ENCODE measurements around the gene ARSI.

Gene ARSI

GRCh38 chr5:150302301-150303069, at the start of gene ARSI:
Gene ARSI (minus strand): TSS chr5:150302905. CDS start chr5:150302373, 532 bp downstream.
- FAIRE-seq = no peak
- DNase-seq (ENCODE audit: low spot score) = no peak

DNA sequence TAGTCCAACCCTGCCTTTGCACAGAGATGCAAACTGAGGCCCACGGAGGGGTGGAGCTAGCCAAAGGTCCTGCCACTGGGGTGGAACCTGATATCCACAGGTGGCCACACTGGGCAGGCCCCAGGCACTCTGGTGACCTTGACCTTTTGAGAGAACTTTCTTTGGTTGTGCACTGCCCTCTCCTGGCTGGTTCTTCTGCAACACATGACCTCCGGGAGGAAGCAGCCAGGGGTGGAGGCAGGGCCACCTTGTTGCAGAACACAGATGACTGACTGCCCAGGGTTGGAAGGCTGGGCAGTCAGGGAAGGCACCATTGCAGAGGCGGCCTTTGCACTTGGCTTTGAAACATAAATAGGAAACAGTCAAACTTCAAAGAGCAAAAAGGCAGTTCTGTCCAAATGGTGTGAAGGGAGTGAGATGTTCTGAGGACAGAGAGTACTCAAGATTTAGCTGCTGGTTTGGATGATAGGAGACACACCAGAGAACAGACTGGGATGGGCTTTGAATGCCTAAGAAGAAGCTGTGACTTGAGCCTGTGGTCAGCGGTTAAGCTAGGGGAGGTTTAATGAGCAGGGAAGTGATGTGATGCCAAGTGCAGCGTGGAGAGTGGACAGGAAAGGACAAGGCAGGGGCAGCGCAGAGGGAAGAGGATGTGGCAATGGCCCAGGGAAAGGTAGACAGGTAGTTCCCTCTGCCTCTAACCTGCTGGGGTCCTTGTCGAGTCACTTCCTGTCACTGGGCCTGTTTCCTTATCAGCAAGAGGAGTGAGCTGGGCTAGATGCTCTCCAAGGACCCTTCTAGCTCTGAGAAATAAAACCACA, 48.0 kb upstream of the ARSI start:
- DNase-seq (ENCODE audit: low spot score) = peak; percentile 69
- peak; percentile 61 for FAIRE-seq

GRCh38 chr5:150349681-150350275, 47.1 kb upstream of the ARSI start:
- no peak for FAIRE-seq
- DNase-seq (ENCODE audit: low spot score) = no peak

DNA sequence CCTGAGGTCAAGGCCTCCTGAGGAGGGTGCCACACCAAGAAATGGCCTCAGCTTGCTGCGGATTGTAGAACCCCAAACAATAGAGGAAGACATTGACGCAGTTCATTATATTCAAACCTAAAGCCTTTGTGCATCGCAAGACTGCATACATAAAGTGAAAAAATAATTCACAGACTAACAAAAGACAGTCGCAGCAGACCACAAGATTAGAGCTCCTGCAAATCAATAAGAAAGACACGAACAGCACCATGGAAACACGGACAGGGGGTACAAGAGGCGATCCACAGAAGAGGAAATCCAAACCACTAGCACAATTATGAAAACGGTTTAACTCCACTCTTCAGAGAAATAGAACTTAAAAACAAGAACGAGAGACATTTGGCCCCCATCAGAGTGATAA, 44.7 kb upstream of the ARSI start:
- FAIRE-seq (no peak), DNase-seq (ENCODE audit: low spot score) (no peak)

- FAIRE-seq (no peak), DNase-seq (ENCODE audit: low spot score) (no peak)
These were observed 44.3 kb upstream of the ARSI start for GRCh38 chr5:150347003-150347402.

- DNase-seq (ENCODE audit: low spot score) = no peak
- FAIRE-seq = no peak
These were observed 43.9 kb upstream of the ARSI start for GRCh38 chr5:150346592-150346991.

DNA sequence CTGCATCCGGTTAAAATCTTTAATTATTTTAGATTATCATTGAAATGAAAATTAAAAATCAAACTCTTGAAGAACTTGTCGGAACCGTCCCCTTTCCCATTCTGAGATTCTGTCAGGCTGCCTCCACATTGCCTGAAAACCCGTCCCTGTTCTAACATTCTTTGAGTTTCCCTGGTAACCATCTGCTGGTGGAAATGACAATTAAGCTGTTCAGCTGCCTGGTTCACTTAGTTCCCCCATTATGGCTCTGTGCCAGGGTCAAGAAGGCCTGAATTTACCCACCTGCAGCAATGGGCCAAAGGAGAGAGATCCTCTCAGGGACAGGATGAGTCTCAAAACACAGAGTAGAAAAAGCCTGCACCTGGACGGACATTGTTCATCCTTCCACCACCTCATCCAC, 43.0 kb upstream of the ARSI start:
- FAIRE-seq = no peak
- DNase-seq (ENCODE audit: low spot score) = no peak

GRCh38 chr5:150343994-150344631, 41.4 kb upstream of the ARSI start:
- FAIRE-seq = no peak
- DNase-seq (ENCODE audit: low spot score) = no peak

DNA sequence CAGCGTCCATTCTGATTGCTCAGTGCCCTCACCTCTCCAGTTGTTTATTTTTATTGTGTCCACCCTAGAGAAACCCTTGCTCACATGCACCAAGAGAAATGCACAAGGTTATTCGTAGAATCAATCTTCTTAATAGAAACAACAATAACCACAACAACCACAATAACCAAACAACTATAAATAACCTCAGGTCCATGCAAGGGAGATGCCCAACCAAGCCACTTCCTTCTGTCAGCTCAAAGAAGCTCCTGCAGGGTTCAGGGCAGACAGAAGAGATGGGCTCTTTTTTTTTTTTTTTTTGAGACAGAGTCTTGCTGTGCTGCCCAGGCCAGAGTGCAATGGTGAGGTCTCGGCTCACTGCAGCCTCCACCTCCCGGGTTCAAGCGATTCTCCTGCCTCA, 39.9 kb upstream of the ARSI start:
- DNase-seq (ENCODE audit: low spot score) (no peak), FAIRE-seq (no peak)

DNA sequence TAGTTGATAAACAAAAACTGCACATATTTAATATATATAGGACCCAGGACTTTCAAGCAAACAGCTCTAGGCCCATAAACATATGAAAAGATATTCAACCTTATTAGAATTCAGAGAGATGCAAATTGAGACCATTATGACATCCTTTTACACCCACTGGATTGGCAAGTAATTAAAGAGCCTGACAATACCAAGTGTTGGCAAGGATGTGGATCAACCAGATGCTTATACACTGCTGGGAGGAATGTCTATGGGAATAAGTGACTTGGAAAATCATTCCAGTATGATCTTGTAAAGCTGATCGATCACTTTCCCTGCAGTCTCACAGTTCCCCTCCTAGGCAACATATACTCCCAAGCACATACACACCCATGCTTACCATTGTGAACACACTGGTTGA, 39.3 kb upstream of the ARSI start:
- no peak for FAIRE-seq

GRCh38 chr5:150341331-150341730, 38.6 kb upstream of the ARSI start:
- DNase-seq (ENCODE audit: low spot score) (no peak), FAIRE-seq (no peak)

More for the DNA sequence above, 39.3 kb upstream of the ARSI start:
- no peak for DNase-seq (ENCODE audit: low spot score)

DNA sequence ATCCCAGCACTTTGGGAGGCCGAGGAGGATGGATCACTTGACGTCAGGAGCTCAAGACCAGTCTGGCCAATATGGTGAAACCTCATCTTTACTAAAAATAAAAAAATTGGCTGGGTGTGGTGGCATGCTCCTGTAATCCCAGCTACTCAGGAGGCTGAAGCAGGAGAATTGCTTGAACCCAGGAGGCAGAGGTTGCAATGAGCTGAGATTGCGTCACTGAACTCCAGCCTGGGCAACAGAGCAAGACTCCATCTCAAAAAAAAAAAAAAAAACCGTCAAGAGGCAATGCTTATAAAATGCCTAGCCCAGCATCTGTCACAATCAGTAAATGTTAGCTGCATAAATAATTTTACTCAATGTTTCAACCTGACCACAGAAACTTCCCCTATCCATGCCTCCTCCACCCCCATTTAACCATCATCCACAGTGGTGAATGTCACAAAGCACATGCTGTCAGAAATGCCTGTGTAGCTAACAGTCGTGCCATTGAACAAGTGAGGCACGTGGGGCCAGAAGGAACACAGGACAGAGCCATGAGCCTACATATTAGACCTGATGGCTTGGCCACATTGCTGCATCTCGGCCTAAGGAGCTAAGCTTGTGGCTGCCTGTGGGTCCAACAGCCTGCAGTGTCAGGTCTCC, 38.0 kb upstream of the ARSI start:
- FAIRE-seq = no peak

DNA sequence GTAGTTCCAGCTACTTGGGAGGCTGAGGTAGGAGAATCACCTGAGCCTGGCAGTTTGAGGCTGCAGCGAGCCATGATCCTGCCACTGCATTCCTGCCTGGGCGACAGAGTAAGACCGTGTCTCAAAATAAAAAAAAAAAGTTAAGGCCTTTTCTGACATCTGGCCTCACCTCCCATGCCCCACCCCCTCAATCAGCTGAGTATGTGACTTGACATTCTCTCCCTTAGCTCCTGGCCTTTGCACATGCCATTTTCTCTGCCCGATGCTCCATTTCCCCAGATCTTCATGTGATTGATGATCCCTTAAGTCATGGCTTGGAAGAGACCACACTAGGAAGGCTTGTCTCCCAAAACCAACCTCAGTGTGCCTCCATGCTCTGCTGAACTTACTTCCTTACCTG, 37.1 kb upstream of the ARSI start:
- no peak for FAIRE-seq
- no peak for DNase-seq (ENCODE audit: low spot score)

More for the DNA sequence above, 38.0 kb upstream of the ARSI start:
- no peak for DNase-seq (ENCODE audit: low spot score)

DNA sequence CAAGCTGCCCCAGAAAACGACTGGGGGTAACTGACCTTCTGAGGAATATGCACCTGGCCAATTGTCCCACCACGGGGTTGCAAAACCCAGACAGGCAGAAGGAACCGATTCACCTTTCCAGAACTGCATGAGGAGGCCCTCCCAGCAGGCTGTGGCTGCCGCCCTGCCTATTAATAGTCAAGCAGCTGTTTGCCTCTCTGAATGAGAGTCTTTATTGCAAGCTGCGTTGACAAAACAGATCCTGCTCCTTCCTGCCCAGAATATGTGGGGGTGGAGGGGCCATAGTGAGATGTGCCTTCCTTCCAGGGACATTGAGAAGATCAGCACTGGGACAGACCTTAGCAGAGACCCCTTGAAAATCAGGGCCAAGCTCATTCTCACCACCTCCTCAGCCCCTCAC, 36.5 kb upstream of the ARSI start:
- DNase-seq (ENCODE audit: low spot score) (no peak), FAIRE-seq (no peak)

DNA sequence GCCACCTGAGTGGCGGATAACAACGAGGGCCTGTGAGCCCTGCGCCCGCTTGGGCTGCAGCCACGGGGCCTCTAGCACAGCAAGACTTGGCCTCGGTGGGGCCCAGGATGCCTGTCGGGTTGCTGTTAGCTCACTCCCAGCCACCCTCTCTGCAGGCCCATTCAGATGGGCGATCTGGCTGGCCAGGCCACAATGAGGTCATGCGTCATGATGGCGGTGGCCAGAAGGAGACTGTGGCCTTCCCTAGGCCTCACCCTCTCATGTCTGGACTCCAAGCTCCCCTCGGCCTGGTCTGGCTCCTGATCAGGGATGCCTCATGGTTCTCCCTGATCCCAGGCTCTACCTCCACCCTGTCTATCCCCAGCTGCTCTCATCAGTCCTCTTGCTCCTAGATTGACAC, 35.8 kb upstream of the ARSI start:
- FAIRE-seq (no peak), DNase-seq (ENCODE audit: low spot score) (no peak)

GRCh38 chr5:150335778-150336177, 33.1 kb upstream of the ARSI start:
- DNase-seq (ENCODE audit: low spot score) = no peak
- FAIRE-seq = no peak

DNA sequence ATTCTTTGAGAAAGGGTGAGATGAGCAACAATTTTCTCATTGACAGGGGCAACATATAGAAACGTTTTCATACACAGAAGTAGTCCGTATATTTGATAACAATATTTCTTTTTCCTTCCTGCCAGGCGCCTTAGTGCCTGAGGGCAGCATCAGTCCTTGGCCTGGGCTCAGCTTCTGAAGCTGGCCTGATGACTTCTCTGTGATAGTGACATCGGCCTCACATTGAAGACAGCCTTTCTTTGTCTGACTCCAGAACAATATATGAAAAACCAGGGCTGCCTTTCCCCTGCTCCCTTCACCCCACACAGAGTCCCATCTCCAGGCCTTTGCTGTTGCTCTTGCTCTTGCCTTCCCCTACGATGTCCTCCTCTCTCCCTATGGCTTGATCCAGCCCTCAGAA, 30.7 kb upstream of the ARSI start:
- DNase-seq (ENCODE audit: low spot score) = no peak
- no peak for FAIRE-seq

GRCh38 chr5:150329881-150330876, 27.5 kb upstream of the ARSI start:
- DNase-seq (ENCODE audit: low spot score) (no peak), FAIRE-seq (no peak)

DNA sequence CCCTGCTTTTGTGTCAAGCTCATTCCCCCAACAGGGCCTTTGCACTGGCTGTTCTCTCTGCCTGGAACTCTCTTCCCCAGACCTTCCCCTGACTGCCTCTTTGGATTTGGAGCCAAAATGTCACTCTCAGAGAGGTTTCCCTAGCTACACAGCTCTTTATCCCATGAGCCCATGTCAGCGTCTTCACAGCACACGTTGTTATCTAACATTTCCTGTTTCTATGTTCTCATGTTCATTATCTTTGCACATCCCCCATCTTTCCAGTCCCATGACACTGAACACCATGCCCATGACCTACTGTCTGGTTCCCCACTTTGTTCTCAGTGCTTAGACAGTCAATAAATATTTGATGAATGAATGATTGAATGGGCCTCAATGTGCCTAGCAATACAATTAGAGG, 26.3 kb upstream of the ARSI start:
- FAIRE-seq = no peak

DNA sequence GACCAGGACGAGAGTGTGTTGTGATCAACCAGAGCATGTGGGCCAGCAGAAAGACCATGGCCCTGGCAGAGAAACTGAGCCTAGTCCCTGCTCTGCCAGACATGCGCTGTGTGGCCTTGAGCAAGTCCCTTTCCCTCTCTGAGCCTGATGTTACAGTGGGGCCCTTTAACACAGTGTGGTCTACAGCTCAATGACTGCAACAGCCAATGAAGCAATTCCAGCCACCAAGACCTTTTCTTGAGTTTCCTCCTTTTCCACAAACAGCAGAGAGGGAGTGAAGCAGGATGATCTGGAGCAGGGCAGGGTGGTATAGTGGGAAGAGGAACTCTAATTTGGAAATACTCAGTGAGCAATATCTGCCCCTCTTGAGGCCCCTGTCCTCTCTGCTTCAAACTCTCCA, 25.8 kb upstream of the ARSI start:
- FAIRE-seq (no peak), DNase-seq (ENCODE audit: low spot score) (no peak)

More for the DNA sequence above, 26.3 kb upstream of the ARSI start:
- no peak for DNase-seq (ENCODE audit: low spot score)
